H1 (cell line): ENCODE results near the gene NPFF. TPM values are rescaled to one million over a fixed set of nuclear protein-coding genes. Genes with fewer than 3 reads are reported as not detected.

Experiments used
- CTCF ChIA-PET: fragments of 300-600 bp; sonication (Branson Sonifier 250); formaldehyde crosslinking; loops from one replicate; lab custom pipeline; 2021; ENCODE audit not compliant: partially characterized antibody; lab: Charles Lee
- POLR2A ChIA-PET: fragments of 300-600 bp; sonication (Branson Sonifier 250); formaldehyde crosslinking; loops from one replicate; lab custom pipeline; 2021; ENCODE audit warnings: inconsistent platforms; ENCODE audit not compliant: partially characterized antibody; lab: Charles Lee
- DNase-seq, 2 experiments: peaks; one replicate each; pipeline versions ENCODE4 v3.0.0 to v3.0.0-alpha.2; 2010 to 2022; ENCODE audit warnings: low spot score in 2 of 2, low read depth in 1 of 2, mixed read lengths in 1 of 2
- FAIRE-seq: peaks from 2 replicates; lab custom pipeline; 2011; peaks lifted over from hg19 to GRCh38; lab: Jason Lieb, UNC
- H2AFZ ChIP-seq: 2 replicates; pipeline ENCODE4 v1.8.1; 2012; ENCODE audit warnings: low read length, inconsistent platforms
- H2AK5ac ChIP-seq: 2 replicates; pipeline ENCODE4 v1.6.1; 2013; ENCODE audit warnings: low read depth, low read length
- H2BK120ac ChIP-seq: replicated peaks from 2 replicates; pipeline ENCODE3; 2013; ENCODE audit warnings: low read depth, low read length, inconsistent platforms
- H2BK12ac ChIP-seq: 2 replicates; pipeline ENCODE4 v1.6.1; 2013; ENCODE audit warnings: low read depth, low read length
- H2BK15ac ChIP-seq: 2 replicates; pipeline ENCODE4 v1.6.1; 2013; ENCODE audit warnings: low read length
- H2BK20ac ChIP-seq: 2 replicates; pipeline ENCODE4 v1.6.1; 2013; ENCODE audit warnings: low read length
- H2BK5ac ChIP-seq: 2 replicates; pipeline ENCODE4 v1.6.1; 2013; ENCODE audit warnings: low read depth, low read length
- H3K14ac ChIP-seq: 2 replicates; pipeline ENCODE4 v1.6.1; 2013; ENCODE audit warnings: inconsistent platforms; ENCODE audit not compliant: insufficient read length
- H3K18ac ChIP-seq: 2 replicates; pipeline ENCODE4 v1.6.1; 2013; ENCODE audit warnings: low read length; ENCODE audit errors: extremely low read depth
- H3K23ac ChIP-seq: 2 replicates; pipeline ENCODE4 v1.6.1; 2013; ENCODE audit warnings: inconsistent platforms; ENCODE audit not compliant: insufficient read length
- H3K23me2 ChIP-seq: 2 replicates; pipeline ENCODE4 v1.6.1; 2013; ENCODE audit warnings: low read depth, low read length
- H3K27ac ChIP-seq: 2 replicates; pipeline ENCODE4 v1.6.1; 2011; ENCODE audit warnings: low read depth, low read length, inconsistent platforms
- H3K27me3 ChIP-seq, 4 experiments: replicated peaks in 1 of 4; 1 replicate in 1 of 4; 2 replicates in 3 of 4; pipeline versions ENCODE4 v1.6.1 to v1.8.1; 2011 to 2013; ENCODE audit warnings: low read length in 3 of 4, mild to moderate bottlenecking in 3 of 4, inconsistent platforms in 2 of 4, mixed read lengths in 2 of 4, moderate library complexity in 1 of 4; ENCODE audit not compliant: control insufficient read depth in 3 of 4, insufficient read depth in 3 of 4; ENCODE audit errors: extremely low read depth in 1 of 4
- H3K36me3 ChIP-seq, 4 experiments: 2 replicates each; pipeline versions ENCODE4 v1.6.1 to v1.8.1; 2011 to 2013; ENCODE audit warnings: mild to moderate bottlenecking in 4 of 4, low read length in 3 of 4, moderate library complexity in 2 of 4, control low read depth in 1 of 4, inconsistent platforms in 1 of 4; ENCODE audit not compliant: insufficient read depth in 4 of 4, control insufficient read depth in 2 of 4
- H3K4ac ChIP-seq: replicated peaks from 2 replicates; pipeline ENCODE3; 2013; ENCODE audit warnings: low read length, low read depth, mixed read lengths, inconsistent platforms; ENCODE audit not compliant: insufficient read length
- H3K4me1 ChIP-seq, 4 experiments: replicated peaks in 1 of 4; 1 replicate in 1 of 4; 2 replicates in 3 of 4; pipeline versions ENCODE4 v1.6.1 to v1.8.1; 2011 to 2013; ENCODE audit warnings: low read length in 3 of 4, inconsistent platforms in 2 of 4, mixed read lengths in 1 of 4; ENCODE audit not compliant: insufficient read depth in 4 of 4, control insufficient read depth in 3 of 4
- H3K4me2 ChIP-seq, 2 experiments: 2 replicates each; pipeline versions ENCODE4 v1.6.1 to v1.8.1; 2011 to 2013; ENCODE audit warnings: low read depth in 2 of 2, low read length in 2 of 2, control low read depth in 1 of 2, inconsistent platforms in 1 of 2, mild to moderate bottlenecking in 1 of 2; ENCODE audit not compliant: insufficient read depth in 1 of 2
- H3K4me3 ChIP-seq, 4 experiments: fragments of 200-600, 300-600 bp in 1 of 4; sonication (generic), shearing (Covaris generic), sonication (Bioruptor Twin) in 1 of 4; 2 replicates each; pipeline versions ENCODE4 v1.5.1 to v1.8.1; 2011 to 2016; ENCODE audit warnings: low read length in 4 of 4, low read depth in 3 of 4, control low read depth in 2 of 4, inconsistent platforms in 2 of 4, mild to moderate bottlenecking in 2 of 4, mixed read lengths in 1 of 4, moderate library complexity in 1 of 4; ENCODE audit not compliant: insufficient read depth in 2 of 4; ENCODE audit errors: extremely low read depth in 1 of 4
- H3K56ac ChIP-seq: replicated peaks from 2 replicates; pipeline ENCODE3; 2013; ENCODE audit warnings: low read depth, mild to moderate bottlenecking, mixed read lengths, low read length, inconsistent platforms; ENCODE audit not compliant: insufficient read length
- H3K79me1 ChIP-seq: 2 replicates; pipeline ENCODE4 v1.6.1; 2013; ENCODE audit warnings: low read depth, low read length, control low read depth
- H3K79me2 ChIP-seq, 2 experiments: 2 replicates each; pipeline versions ENCODE4 v1.6.1 to v1.8.1; 2012 to 2013; ENCODE audit warnings: low read length in 2 of 2, mild to moderate bottlenecking in 2 of 2, inconsistent platforms in 1 of 2; ENCODE audit not compliant: insufficient read depth in 2 of 2, control insufficient read depth in 1 of 2
- H3K9ac ChIP-seq, 4 experiments: replicated peaks in 1 of 4; 1 replicate in 1 of 4; 2 replicates in 3 of 4; pipeline versions ENCODE4 v1.6.1 to v1.8.1; 2011 to 2013; ENCODE audit warnings: low read depth in 3 of 4, low read length in 3 of 4, control low read depth in 2 of 4, mild to moderate bottlenecking in 2 of 4, moderate library complexity in 2 of 4, inconsistent platforms in 1 of 4; ENCODE audit errors: extremely low read depth in 1 of 4
- H3K9me3 ChIP-seq, 2 experiments: 2 replicates each; pipeline versions ENCODE4 v1.6.1 to v1.8.1; 2012 to 2013; ENCODE audit warnings: mild to moderate bottlenecking in 2 of 2, moderate library complexity in 2 of 2, control low read depth in 1 of 2, inconsistent platforms in 1 of 2, low read depth in 1 of 2, low read length in 1 of 2, mixed read lengths in 1 of 2; ENCODE audit not compliant: insufficient read depth in 2 of 2
- H4K20me1 ChIP-seq, 2 experiments: replicated peaks in 1 of 2; 2 replicates each; pipeline versions ENCODE3 to v1.8.1; 2011 to 2013; ENCODE audit warnings: inconsistent platforms in 2 of 2, low read length in 2 of 2, mild to moderate bottlenecking in 1 of 2; ENCODE audit not compliant: insufficient read depth in 2 of 2, control insufficient read depth in 1 of 2
- H4K5ac ChIP-seq: 2 replicates; pipeline ENCODE4 v1.6.1; 2013; ENCODE audit warnings: low read length, low read depth, mixed read lengths, inconsistent platforms; ENCODE audit not compliant: insufficient read length
- H4K8ac ChIP-seq: 2 replicates; pipeline ENCODE4 v1.8.0; 2013; ENCODE audit warnings: mild to moderate bottlenecking, moderate library complexity, low read length, inconsistent platforms; ENCODE audit not compliant: insufficient read depth; ENCODE audit errors: extremely low read depth
- H4K91ac ChIP-seq: replicated peaks from 2 replicates; pipeline ENCODE3; 2013; ENCODE audit warnings: low read length, mixed read lengths, inconsistent platforms; ENCODE audit not compliant: insufficient read length
- GABPA ChIP-seq: IDR thresholded peaks from 2 replicates; pipeline ENCODE4 v1.6.1; 2011; ENCODE audit warnings: mild to moderate bottlenecking, low read length, moderate library complexity, borderline replicate concordance; ENCODE audit not compliant: insufficient read depth
- KDM4A ChIP-seq: IDR thresholded peaks from one replicate; pipeline ENCODE4 v1.7.1; 2012; ENCODE audit warnings: low read depth, mild to moderate bottlenecking, moderate library complexity, low read length, inconsistent platforms; ENCODE audit not compliant: severe bottlenecking
- NRF1 ChIP-seq: IDR thresholded peaks from 2 replicates; pipeline ENCODE4 v1.6.1; 2011; ENCODE audit warnings: mild to moderate bottlenecking, low read depth, low read length, improper control_type of control experiment
- USF2 ChIP-seq: IDR thresholded peaks from 2 replicates; pipeline ENCODE4 v1.6.1; 2011; ENCODE audit warnings: low read length, improper control_type of control experiment
- WGBS, 2 experiments: shearing (Covaris generic) in 1 of 2; methylation state at CpG; one replicate each; pipeline versions ENCODE4 v1.1.6 to v1.1.7; 2013 to 2015; ENCODE audit warnings: low lambda C conversion rate in 2 of 2, mixed read lengths in 2 of 2, inconsistent platforms in 1 of 2, low coverage in 1 of 2, missing lambda C conversion rate in 1 of 2; ENCODE audit not compliant: insufficient replicate concordance in 2 of 2, insufficient coverage in 1 of 2, insufficient read length in 1 of 2; ENCODE audit errors: extremely low coverage in 1 of 2, missing lambda C conversion rate in 1 of 2; 5-methylcytosine and 5-hydroxymethylcytosine counted together
- polyA plus RNA-seq, 7 experiments: library from polyadenylated mRNA; depleted of rRNA in 3 of 7; stranded (reverse) in 5 of 7; unstranded in 2 of 7; fragments of >200 nt in 5 of 7; fragments of 200-250 nt in 2 of 7; gene quantifications; 1 replicate in 5 of 7; 2 replicates in 1 of 7; 4 replicates in 1 of 7; pipeline versions ENCODE4 v1.2.1 to v1.2.3, GENCODE V29; 2011 to 2013; ENCODE audit warnings: missing spikeins in 2 of 7, mixed read lengths in 2 of 7
- total RNA-seq: library from RNA; stranded (reverse); fragmentation: NEBNext Ultra II Directional; extraction: Animal tissue kit (Norgen Biotek cat#: 25700); gene quantifications from 2 replicates; pipeline ENCODE4 v1.2.1, GENCODE V29; 2021

NPFF gene
- total and polyA plus RNA-seq, 2 of the 8 experiments (the other 6 are each of a cell fraction or from before 2014, with no cell fraction given), result not detected

DNA sequence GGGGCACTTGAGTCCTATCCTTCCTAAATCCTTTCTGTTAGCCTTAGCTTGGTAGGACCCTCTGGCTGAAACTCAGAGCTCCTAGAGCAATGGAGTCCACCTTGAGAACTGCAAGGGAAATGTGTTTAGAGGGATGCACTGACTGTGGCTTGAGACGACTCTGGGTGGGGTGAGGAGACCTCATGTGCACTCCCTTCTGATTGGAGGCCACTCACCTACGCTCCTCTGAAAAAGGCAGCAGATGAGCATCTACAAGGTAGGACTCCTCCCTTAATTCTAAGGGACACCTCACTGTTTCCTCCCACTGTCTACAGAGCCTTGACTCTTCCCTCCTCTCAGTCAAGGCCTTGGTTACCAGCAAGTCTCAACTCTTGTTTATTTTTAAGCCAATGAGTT, 9.1 kb downstream of the NPFF start:
- Histone ChIP-seq H3K23me2 (peaks cover 25% of the 10 kb centered on the region), H3K18ac (peak overlapping the region; percentile 34; the same call in 1 of the 2 replicates), H3K4me1 (peaks cover 15 to 54% (median 27%) of the 10 kb centered on the region in 4 experiments), H3K56ac (no peak overlapping the region), H2BK12ac (peak overlapping the region; percentile 93; the same call in 1 of the 2 replicates), H3K36me3 (peaks cover 0 to 3% (median 0%) of the 10 kb centered on the region in 4 experiments; a peak in 2 of 8 replicates), H2BK15ac (peak overlapping the region; percentile 90), H3K4me3 (peak overlapping the region; percentile 55 to 77 (median 73); a peak in 5 of 8 replicates), H3K4me2 (peak overlapping the region; percentile 78 to 98), H3K9me3 (no peaks in the 10 kb centered on the region), H3K79me1 (peaks cover 16% of the 10 kb centered on the region), H3K27me3 (no peaks in the 10 kb centered on the region), H2AFZ (no peak overlapping the region), H4K5ac (no peak overlapping the region), H3K23ac (no peak overlapping the region), H3K4ac (peak overlapping the region; percentile 8), H3K9ac (peak overlapping the region in 1 of 4 experiments; percentile 34; a peak in 2 of 7 replicates), H2BK120ac (peak overlapping the region; percentile 7), H3K27ac (peak overlapping the region; percentile 68), H3K14ac (no peak overlapping the region), H2BK20ac (peak overlapping the region; percentile 23; the same call in 1 of the 2 replicates), H2AK5ac (peak overlapping the region; percentile 75; the same call in 1 of the 2 replicates), H4K91ac (peak overlapping the region; percentile 45), H4K20me1 (no peaks in the 10 kb centered on the region), H3K79me2 (peaks cover 0 to 30% of the 10 kb centered on the region in 2 experiments; a peak in 2 of 4 replicates), H2BK5ac (peak overlapping the region; percentile 95; the same call in 1 of the 2 replicates), H4K8ac (no peak overlapping the region)
- POLR2A ChIA-PET, result interaction anchor here (0.9 to 67.0 kb wide), 9 partner anchors 9 to 244 kb away, joined by 3 to 3397 read pairs (median 3); partner anchors contain the start of genes AAAS, NPFF, PCBP2 and PRR13
- CTCF ChIA-PET, result interaction anchor here (0.6 to 5.5 kb wide), 11 partner anchors 10 to 250 kb away, joined by 3 to 41 read pairs (median 4); partner anchors contain the start of genes AAAS and SP7
- FAIRE-seq (no peak), DNase-seq (no peak)
- TF ChIP-seq GABPA (no peak), USF2 (no peak), KDM4A (peak; percentile 16), NRF1 (no peak)
- 66% methylated on average over 2 of the region's 2 CpGs; no CpG with 5 or more reads in 1 of the 2 experiments for WGBS, 2 experiments
